Activated CD4-positive, alpha-beta T cell treated with anti-CD3 and anti-CD28 coated beads for 36 hours (primary cell): ENCODE measurements around the gene KITLG. TPM values are rescaled to one million over a fixed set of nuclear protein-coding genes. Genes with fewer than 3 reads are reported as not detected.
"Not testable (repeated sequence)": the region's sequence is repeated elsewhere in the genome, so short reads cannot be mapped to it uniquely, and the experiment has no call there.

Experiments used
- ATAC-seq: fragments of 200-7000 bp; cut with Tn5 transposase; one replicate; pipeline ENCODE4 v1.10.0; 2021; ENCODE audit warnings: mild to moderate bottlenecking, moderate library complexity
- CTCF ChIA-PET: fragments of 350-600 bp; sonication (Branson Sonifier 250); formaldehyde crosslinking; loops from one replicate; lab custom pipeline; 2021; ENCODE audit warnings: antibody characterized with exemption; lab: Charles Lee
- POLR2A ChIA-PET: fragments of 350-600 bp; sonication (Branson Sonifier 250); formaldehyde crosslinking; loops from one replicate; lab custom pipeline; 2021; ENCODE audit warnings: antibody characterized with exemption, inconsistent platforms; lab: Charles Lee
- DNase-seq: peaks from one replicate; pipeline ENCODE4 v3.0.0-alpha.2; 2020
- H3K27ac Mint-ChIP-seq: one replicate; pipeline ENCODE4 v1.8.0; 2021; ENCODE audit warnings: mixed read lengths
- H3K27me3 Mint-ChIP-seq: one replicate; pipeline ENCODE4 v1.8.0; 2021; ENCODE audit warnings: mixed read lengths
- H3K36me3 Mint-ChIP-seq: one replicate; pipeline ENCODE4 v1.8.0; 2021; ENCODE audit warnings: low read depth, mixed read lengths
- H3K4me1 Mint-ChIP-seq: one replicate; pipeline ENCODE4 v1.8.0; 2021; ENCODE audit warnings: mixed read lengths
- H3K4me3 Mint-ChIP-seq: one replicate; pipeline ENCODE4 v1.8.0; 2021; ENCODE audit warnings: mild to moderate bottlenecking, moderate library complexity, mixed read lengths
- H3K9me3 Mint-ChIP-seq: one replicate; pipeline ENCODE4 v1.8.0; 2021; ENCODE audit warnings: low read depth, mixed read lengths
- intact Hi-C, 2 experiments: fragments of 100-400 bp; cut with DNase I in 1 of 2; cut with micrococcal nuclease in 1 of 2; formaldehyde crosslinking; loops; one replicate each; pipeline versions ENCODE4 v1.14.2 to v1.15.1; 2022 to 2024; cut with DNase I, micrococcal nuclease
- total RNA-seq, 2 experiments: library from RNA; stranded (reverse); gene quantifications; one replicate each; pipeline ENCODE4 v1.2.3, GENCODE V29; 2021

Gene KITLG
- total RNA-seq, 2 experiments from 2014 or later, result 0.14 to 0.23 TPM

GRCh38 chr12:88468581-88468980 lies 111.7 kb downstream of the KITLG start:
- DNase-seq (no peak), ATAC-seq (no peak)
- Mint-ChIP-seq H3K4me3 (no peak overlapping the region), H3K36me3 (no peaks in the 10 kb centered on the region), H3K9me3 (peaks cover 6% of the 10 kb centered on the region), H3K27me3 (peaks cover 2% of the 10 kb centered on the region), H3K4me1 (no peaks in the 10 kb centered on the region), H3K27ac (no peak overlapping the region)
- intact Hi-C loops, result no loop called here
- POLR2A ChIA-PET, result no interaction called here
- CTCF ChIA-PET, result no interaction called here

- H3K27me3 Mint-ChIP-seq, H3K27ac Mint-ChIP-seq, H3K4me1 Mint-ChIP-seq, intact Hi-C loops, ATAC-seq, H3K9me3 Mint-ChIP-seq, POLR2A ChIA-PET, CTCF ChIA-PET, DNase-seq, H3K4me3 Mint-ChIP-seq, H3K36me3 Mint-ChIP-seq: not testable (repeated sequence)
Measured at GRCh38 chr12:88466708-88467107, 113.6 kb downstream of the KITLG start.

GRCh38 chr12:88458327-88458726 lies 121.9 kb downstream of the KITLG start:
- Mint-ChIP-seq H3K27ac (no peak overlapping the region), H3K4me1 (no peaks in the 10 kb centered on the region), H3K9me3 (no peaks in the 10 kb centered on the region), H3K27me3 (no peaks in the 10 kb centered on the region), H3K36me3 (no peaks in the 10 kb centered on the region), H3K4me3 (no peak overlapping the region)
- ChIA-PET CTCF (no interaction called here), POLR2A (no interaction called here)
- intact Hi-C loops, result no loop called here
- ATAC-seq (no peak), DNase-seq (no peak)

- intact Hi-C loops, result no loop called here
- POLR2A ChIA-PET, result no interaction called here
- Mint-ChIP-seq H3K36me3 (no peaks in the 10 kb centered on the region), H3K27ac (no peak overlapping the region), H3K9me3 (no peaks in the 10 kb centered on the region), H3K4me3 (no peak overlapping the region), H3K4me1 (no peaks in the 10 kb centered on the region), H3K27me3 (no peaks in the 10 kb centered on the region)
- DNase-seq (no peak), ATAC-seq (no peak)
- CTCF ChIA-PET, result no interaction called here
Measured at GRCh38 chr12:88453323-88453722, 126.9 kb downstream of the KITLG start.

GRCh38 chr12:88451205-88451604 lies 129.1 kb downstream of the KITLG start:
- intact Hi-C loops, result no loop called here
- H3K36me3 Mint-ChIP-seq, result no peaks in the 10 kb centered on the region
- no peaks in the 10 kb centered on the region for H3K4me1 Mint-ChIP-seq
- no peak for DNase-seq
- no peaks in the 10 kb centered on the region for H3K9me3 Mint-ChIP-seq
- H3K27ac Mint-ChIP-seq, result no peak overlapping the region
- POLR2A ChIA-PET, result no interaction called here
- H3K4me3 Mint-ChIP-seq, result no peak overlapping the region
- CTCF ChIA-PET, result no interaction called here
- ATAC-seq, result no peak
- H3K27me3 Mint-ChIP-seq, result no peaks in the 10 kb centered on the region

- Mint-ChIP-seq H3K9me3 (no peaks in the 10 kb centered on the region), H3K36me3 (no peaks in the 10 kb centered on the region), H3K4me1 (no peaks in the 10 kb centered on the region), H3K4me3 (no peak overlapping the region), H3K27ac (no peak overlapping the region), H3K27me3 (no peaks in the 10 kb centered on the region)
- intact Hi-C loops, result no loop called here
- ChIA-PET POLR2A (no interaction called here), CTCF (no interaction called here)
- DNase-seq (no peak), ATAC-seq (no peak)
Measured at GRCh38 chr12:88450136-88450535, 130.1 kb downstream of the KITLG start.

GRCh38 chr12:88448337-88448915 lies 131.8 kb downstream of the KITLG start:
- intact Hi-C loops, result no loop called here

GRCh38 chr12:88445705-88446394 lies 134.4 kb downstream of the KITLG start:
- CTCF ChIA-PET, result no interaction called here
- no peak for ATAC-seq
- peaks cover 3% of the 10 kb centered on the region for H3K9me3 Mint-ChIP-seq
- H3K36me3 Mint-ChIP-seq, result no peaks in the 10 kb centered on the region
- H3K27ac Mint-ChIP-seq, result no peak overlapping the region
- POLR2A ChIA-PET, result no interaction called here
- H3K27me3 Mint-ChIP-seq, result no peaks in the 10 kb centered on the region
- intact Hi-C loops, result no loop called here
- H3K4me1 Mint-ChIP-seq, result no peaks in the 10 kb centered on the region
- H3K4me3 Mint-ChIP-seq, result no peak overlapping the region
- DNase-seq, result no peak

More at GRCh38 chr12:88448337-88448915, 131.8 kb downstream of the KITLG start:
- no peaks in the 10 kb centered on the region for H3K9me3 Mint-ChIP-seq
- ChIA-PET POLR2A (no interaction called here), CTCF (interaction anchor here (0.6 kb wide), 1 partner anchor 190 kb away, joined by 3 read pairs; no protein-coding TSS in a partner anchor)
- H3K27me3 Mint-ChIP-seq, result no peaks in the 10 kb centered on the region
- no peaks in the 10 kb centered on the region for H3K4me1 Mint-ChIP-seq
- no peaks in the 10 kb centered on the region for H3K36me3 Mint-ChIP-seq
- H3K27ac Mint-ChIP-seq, result no peak overlapping the region
- DNase-seq, result no peak
- no peak overlapping the region for H3K4me3 Mint-ChIP-seq
- ATAC-seq, result no peak

- CTCF ChIA-PET, result no interaction called here
- DNase-seq, result no peak
- ATAC-seq, result no peak
- H3K27me3 Mint-ChIP-seq, result no peaks in the 10 kb centered on the region
- intact Hi-C loops, result no loop called here
- no peaks in the 10 kb centered on the region for H3K36me3 Mint-ChIP-seq
- POLR2A ChIA-PET, result no interaction called here
- no peaks in the 10 kb centered on the region for H3K4me1 Mint-ChIP-seq
- no peak overlapping the region for H3K27ac Mint-ChIP-seq
- H3K4me3 Mint-ChIP-seq, result no peak overlapping the region
- H3K9me3 Mint-ChIP-seq, result peaks cover 3% of the 10 kb centered on the region
Measured at GRCh38 chr12:88444481-88444880, 135.8 kb downstream of the KITLG start.
